WTC11 (cell line): ENCODE results near the gene TMEM40. TPM values are rescaled to one million over a fixed set of nuclear protein-coding genes. Genes with fewer than 3 reads are reported as not detected.

Source experiments
- ATAC-seq: fragments of 200-7000 bp; cut with Tn5 transposase; 2 replicates; pipeline ENCODE4 v1.10.0; 2021; ENCODE audit warnings: mild to moderate bottlenecking, moderate library complexity
- CTCF ChIA-PET: fragments of 300-600 bp; sonication (Branson Sonifier 250); formaldehyde crosslinking; loops from one replicate; lab custom pipeline; 2021; ENCODE audit warnings: antibody characterized with exemption; lab: Charles Lee
- POLR2A ChIA-PET: fragments of 350-600 bp; sonication (Branson Sonifier 250); formaldehyde crosslinking; loops from one replicate; lab custom pipeline; 2021; ENCODE audit warnings: antibody characterized with exemption; lab: Charles Lee
- DNase-seq: peaks from one replicate; pipeline ENCODE4 v3.0.0; 2021; ENCODE audit warnings: low spot score
- H3K27ac Mint-ChIP-seq: 2 replicates; pipeline ENCODE4 v1.8.0; 2021; ENCODE audit warnings: mixed read lengths
- H3K27me3 Mint-ChIP-seq: 2 replicates; pipeline ENCODE4 v1.8.0; 2021; ENCODE audit warnings: low read depth, mild to moderate bottlenecking, moderate library complexity, mixed read lengths
- H3K36me3 Mint-ChIP-seq: 2 replicates; pipeline ENCODE4 v1.8.0; 2021; ENCODE audit warnings: mixed read lengths
- H3K4me1 Mint-ChIP-seq: 2 replicates; pipeline ENCODE4 v1.8.0; 2022; ENCODE audit warnings: mixed read lengths
- H3K4me3 Mint-ChIP-seq: 2 replicates; pipeline ENCODE4 v1.8.0; 2021; ENCODE audit warnings: mild to moderate bottlenecking, moderate library complexity, mixed read lengths
- H3K9me3 Mint-ChIP-seq: 2 replicates; pipeline ENCODE4 v1.8.0; 2021; ENCODE audit warnings: mixed read lengths
- E2F1 ChIP-seq: sonication (generic); formaldehyde crosslinking; IDR thresholded peaks from 2 replicates; pipeline ENCODE4 v1.8.0; 2022; ENCODE audit warnings: mild to moderate bottlenecking, missing genetic modification reagents
- EMX1 ChIP-seq: fragments of 250-450 bp; sonication (Bioruptor Pico); IDR thresholded peaks from 2 replicates; pipeline ENCODE4 v1.8.0; 2021; ENCODE audit warnings: mild to moderate bottlenecking
- HMGXB4 ChIP-seq: sonication (generic); formaldehyde crosslinking; IDR thresholded peaks from 2 replicates; pipeline ENCODE4 v1.8.1; 2023; ENCODE audit warnings: mild to moderate bottlenecking, moderate library complexity, missing genetic modification reagents
- MLX ChIP-seq: sonication (generic); formaldehyde crosslinking; IDR thresholded peaks from 2 replicates; pipeline ENCODE4 v1.8.1; 2023; ENCODE audit warnings: mild to moderate bottlenecking, missing genetic modification reagents, moderate library complexity
- MXD4 ChIP-seq: fragments of 250-450 bp; sonication (Bioruptor Pico); IDR thresholded peaks from 2 replicates; pipeline ENCODE4 v1.8.0; 2021; ENCODE audit warnings: mild to moderate bottlenecking, moderate library complexity, borderline replicate concordance
- NFATC4 ChIP-seq: fragments of 250-450 bp; sonication (Bioruptor Pico); IDR thresholded peaks from 2 replicates; pipeline ENCODE4 v1.9.0; 2021; ENCODE audit warnings: mild to moderate bottlenecking
- NR2C2 ChIP-seq: sonication (generic); formaldehyde crosslinking; IDR thresholded peaks from 2 replicates; pipeline ENCODE4 v1.8.0; 2022; ENCODE audit warnings: mild to moderate bottlenecking, missing genetic modification reagents
- PREB ChIP-seq: sonication (generic); formaldehyde crosslinking; IDR thresholded peaks from 2 replicates; pipeline ENCODE4 v1.8.1; 2022; ENCODE audit warnings: mild to moderate bottlenecking, missing genetic modification reagents, moderate library complexity, borderline replicate concordance
- TCF7 ChIP-seq: sonication (generic); formaldehyde crosslinking; IDR thresholded peaks from 2 replicates; pipeline ENCODE4 v1.8.0; 2022; ENCODE audit warnings: mild to moderate bottlenecking, low read depth, missing genetic modification reagents, moderate library complexity
- TEAD1 ChIP-seq: sonication (generic); formaldehyde crosslinking; IDR thresholded peaks from 2 replicates; pipeline ENCODE4 v1.8.0; 2022; ENCODE audit warnings: mild to moderate bottlenecking, missing genetic modification reagents
- USF2 ChIP-seq: sonication (generic); formaldehyde crosslinking; IDR thresholded peaks from 2 replicates; pipeline ENCODE4 v1.8.1; 2023; ENCODE audit warnings: mild to moderate bottlenecking, missing genetic modification reagents, moderate library complexity
- ZNF121 ChIP-seq: sonication (generic); formaldehyde crosslinking; IDR thresholded peaks from 2 replicates; pipeline ENCODE4 v1.8.0; 2023; ENCODE audit warnings: missing genetic modification reagents
- ZNF219 ChIP-seq: sonication (generic); formaldehyde crosslinking; IDR thresholded peaks from 2 replicates; pipeline ENCODE4 v1.8.0; 2023; ENCODE audit warnings: missing genetic modification reagents, mild to moderate bottlenecking, borderline replicate concordance
- ZNF263 ChIP-seq: sonication (generic); formaldehyde crosslinking; IDR thresholded peaks from 2 replicates; pipeline ENCODE4 v1.8.1; 2022; ENCODE audit warnings: low read depth, mild to moderate bottlenecking, moderate library complexity, missing genetic modification reagents
- ZNF512 ChIP-seq: sonication (generic); formaldehyde crosslinking; IDR thresholded peaks from 2 replicates; pipeline ENCODE4 v1.8.1; 2022; ENCODE audit warnings: missing genetic modification reagents, borderline replicate concordance
- total RNA-seq: library from RNA; stranded (reverse); gene quantifications from 3 replicates; pipeline ENCODE4 v1.2.3, GENCODE V29; 2021

Gene TMEM40
- total RNA-seq, 1 experiment from 2014 or later = 0.17 TPM

- TF ChIP-seq PREB (CRISPR knock-in tag) = no peak
- TF ChIP-seq ZNF512 (CRISPR knock-in tag) = no peak
Observed at GRCh38 chr3:12753275-12754028, 5.6 kb downstream of the TMEM40 start (continued).

GRCh38 chr3:12752809-12753208 is 6.2 kb downstream of the TMEM40 start:
- no peak for DNase-seq
- H3K4me3 Mint-ChIP-seq = no peak overlapping the region
- H3K4me1 Mint-ChIP-seq = no peaks in the 10 kb centered on the region
- POLR2A ChIA-PET = interaction anchor here (0.7 kb wide), 1 partner anchor 324 kb away, joined by 3 read pairs; no protein-coding TSS in a partner anchor
- no peak for TF ChIP-seq HMGXB4
- H3K27me3 Mint-ChIP-seq = no peaks in the 10 kb centered on the region; the same call in 1 of the 2 replicates
- ATAC-seq = no peak
- CTCF ChIA-PET = no interaction called here
- no peaks in the 10 kb centered on the region for H3K9me3 Mint-ChIP-seq
- H3K27ac Mint-ChIP-seq = no peak overlapping the region
- no peaks in the 10 kb centered on the region for H3K36me3 Mint-ChIP-seq

- no peak for DNase-seq
- Mint-ChIP-seq H3K36me3 (no peaks in the 10 kb centered on the region), H3K4me1 (no peaks in the 10 kb centered on the region), H3K9me3 (no peaks in the 10 kb centered on the region), H3K27me3 (no peaks in the 10 kb centered on the region; the same call in 1 of the 2 replicates), H3K4me3 (no peak overlapping the region), H3K27ac (no peak overlapping the region)
- POLR2A ChIA-PET = no interaction called here
- ATAC-seq = no peak
- CTCF ChIA-PET = no interaction called here
- TF ChIP-seq ZNF219 (CRISPR knock-in tag) (no peak), USF2 (no peak), NFATC4 (CRISPR knock-in tag) (no peak), MXD4 (CRISPR knock-in tag) (no peak), ZNF121 (no peak)
Observed at GRCh38 chr3:12752102-12752501, 7.0 kb downstream of the TMEM40 start.

GRCh38 chr3:12751571-12751970 is 7.5 kb downstream of the TMEM40 start:
- ATAC-seq (no peak), DNase-seq (no peak)
- Mint-ChIP-seq H3K4me1 (peaks cover 1% of the 10 kb centered on the region; the same call in 1 of the 2 replicates), H3K4me3 (no peak overlapping the region), H3K27me3 (no peaks in the 10 kb centered on the region; the same call in 1 of the 2 replicates), H3K27ac (no peak overlapping the region), H3K36me3 (no peaks in the 10 kb centered on the region), H3K9me3 (no peaks in the 10 kb centered on the region)
- ChIA-PET POLR2A (no interaction called here), CTCF (no interaction called here)
- TF ChIP-seq E2F1 (CRISPR knock-in tag) (no peak), ZNF263 (CRISPR knock-in tag) (no peak), TCF7 (CRISPR knock-in tag) (no peak), EMX1 (CRISPR knock-in tag) (no peak), MLX (CRISPR knock-in tag) (no peak), NR2C2 (no peak), TEAD1 (CRISPR knock-in tag) (no peak)
